ENCODE results near the gene TCEA3. TPM values are rescaled to one million over a fixed set of nuclear protein-coding genes. Genes with fewer than 3 reads are reported as not detected.
A peak's percentile ranks its signal among the peaks of the same experiment; 100 is the strongest.

TCEA3 gene
- total RNA-seq, 4 donors from 2014 or later: 16.7 to 24.1 (median 20.9) TPM

DNA sequence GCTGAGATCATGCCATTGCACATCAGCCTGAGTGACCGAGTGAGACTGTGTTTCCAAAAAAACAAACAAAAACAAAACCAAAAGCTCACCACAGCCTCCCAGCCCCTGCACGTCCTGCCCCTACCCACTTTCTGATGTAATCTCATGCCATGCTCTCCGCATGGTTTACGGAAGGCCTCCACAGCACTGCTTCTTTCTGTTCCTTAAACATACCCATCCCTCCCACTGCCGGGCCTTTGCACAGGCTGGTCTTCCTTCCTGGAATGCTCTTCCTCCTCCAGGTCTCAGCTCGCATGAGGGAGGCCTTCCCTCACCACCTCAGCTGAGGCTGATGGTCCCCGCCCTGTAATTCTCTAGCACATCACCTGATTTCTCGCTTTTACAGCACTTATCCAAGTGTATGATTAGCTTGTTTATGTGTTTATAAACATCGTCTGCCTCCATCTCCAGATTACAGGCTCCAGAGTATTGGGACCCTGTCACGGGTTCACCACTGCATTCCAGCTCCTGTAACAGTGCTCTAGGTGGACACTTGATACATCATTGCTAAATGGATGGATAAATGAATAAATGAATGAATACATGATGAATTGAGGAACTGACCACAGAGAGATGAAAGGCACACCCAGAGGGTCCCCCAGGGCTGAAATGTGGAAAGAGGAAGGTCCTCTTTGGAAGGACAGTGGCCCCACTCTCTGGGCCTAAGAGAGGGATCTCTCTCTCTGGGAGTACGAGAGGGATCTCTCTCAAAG lies 22.1 kb downstream of the TCEA3 start:
- Histone ChIP-seq H3K36me3 (peaks cover 0 to 34% (median 0%) of the 10 kb centered on the region in 4 donors), H3K27me3 (no peaks in the 10 kb centered on the region), H3K9me3 (no peaks in the 10 kb centered on the region), H3K27ac (replicated peaks in 1 of 4) (peak overlapping the region; percentile 30 to 75 (median 66)), H3K4me3 (no peak overlapping the region), H3K4me1 (peaks cover 31 to 49% (median 42%) of the 10 kb centered on the region in 4 donors)
- DNase-seq (ENCODE audit: extremely low spot score): no peak
- intact Hi-C loops (cut with DNase I): loop anchor here (5.0 kb wide), 1 partner anchor 35 kb away; the partner anchor contains the start of gene ZNF436
- WGBS: 68% methylated on average over 11 of the region's 11 CpGs
- TF ChIP-seq, protein P1, sequence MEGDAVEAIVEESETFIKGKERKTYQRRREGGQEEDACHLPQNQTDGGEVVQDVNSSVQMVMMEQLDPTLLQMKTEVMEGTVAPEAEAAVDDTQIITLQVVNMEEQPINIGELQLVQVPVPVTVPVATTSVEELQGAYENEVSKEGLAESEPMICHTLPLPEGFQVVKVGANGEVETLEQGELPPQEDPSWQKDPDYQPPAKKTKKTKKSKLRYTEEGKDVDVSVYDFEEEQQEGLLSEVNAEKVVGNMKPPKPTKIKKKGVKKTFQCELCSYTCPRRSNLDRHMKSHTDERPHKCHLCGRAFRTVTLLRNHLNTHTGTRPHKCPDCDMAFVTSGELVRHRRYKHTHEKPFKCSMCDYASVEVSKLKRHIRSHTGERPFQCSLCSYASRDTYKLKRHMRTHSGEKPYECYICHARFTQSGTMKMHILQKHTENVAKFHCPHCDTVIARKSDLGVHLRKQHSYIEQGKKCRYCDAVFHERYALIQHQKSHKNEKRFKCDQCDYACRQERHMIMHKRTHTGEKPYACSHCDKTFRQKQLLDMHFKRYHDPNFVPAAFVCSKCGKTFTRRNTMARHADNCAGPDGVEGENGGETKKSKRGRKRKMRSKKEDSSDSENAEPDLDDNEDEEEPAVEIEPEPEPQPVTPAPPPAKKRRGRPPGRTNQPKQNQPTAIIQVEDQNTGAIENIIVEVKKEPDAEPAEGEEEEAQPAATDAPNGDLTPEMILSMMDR (IDR thresholded peaks at IDR 0.05): no peak
- TF ChIP-seq POLR2A (IDR thresholded peaks at IDR 0.05; ENCODE audit: low read depth): no peak
- TF ChIP-seq POLR2AphosphoS5 (IDR thresholded peaks at IDR 0.05): no peak
- no peak for TF ChIP-seq EP300 (IDR thresholded peaks at IDR 0.05)

DNA sequence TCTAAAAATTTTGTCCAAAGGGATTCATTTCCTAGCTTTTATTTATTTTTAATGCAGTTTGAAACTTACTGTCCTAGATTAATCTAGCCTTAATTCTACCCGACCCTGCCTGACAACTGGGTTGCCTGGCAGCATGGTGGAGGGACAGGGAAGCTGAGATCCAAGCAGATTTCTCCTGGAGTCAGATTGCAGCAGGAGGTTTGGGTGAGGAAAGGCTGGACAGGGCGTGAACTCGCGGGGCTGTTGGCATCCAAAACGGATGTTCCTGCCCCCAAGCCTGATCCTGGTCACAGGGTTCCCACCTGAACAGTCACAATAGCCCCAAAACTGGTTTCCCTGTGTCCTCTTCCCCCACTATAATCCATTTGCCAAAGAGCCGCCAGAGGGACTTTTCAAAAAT lies 23.2 kb downstream of the TCEA3 start:
- Histone ChIP-seq H3K9me3 (no peaks in the 10 kb centered on the region), H3K27ac (replicated peaks in 1 of 4) (peak overlapping the region in 3 of 4 donors; percentile 6 to 75 (median 49)), H3K27me3 (no peaks in the 10 kb centered on the region), H3K4me3 (no peak overlapping the region), H3K36me3 (peaks cover 0 to 41% (median 0%) of the 10 kb centered on the region in 4 donors), H3K4me1 (peaks cover 31 to 49% (median 42%) of the 10 kb centered on the region in 4 donors)
- intact Hi-C loops (cut with DNase I): loop anchor here (5.0 kb wide), 1 partner anchor 34 kb away; the partner anchor contains the start of gene ZNF436
- no peak for DNase-seq (ENCODE audit: extremely low spot score)
- TF ChIP-seq POLR2AphosphoS5 (IDR thresholded peaks at IDR 0.05) (no peak), EP300 (IDR thresholded peaks at IDR 0.05) (no peak), POLR2A (IDR thresholded peaks at IDR 0.05; ENCODE audit: low read depth) (no peak)
- TF ChIP-seq, protein P1 (IDR thresholded peaks at IDR 0.05): no peak
- WGBS: 78% methylated on average over 6 of the region's 6 CpGs

DNA sequence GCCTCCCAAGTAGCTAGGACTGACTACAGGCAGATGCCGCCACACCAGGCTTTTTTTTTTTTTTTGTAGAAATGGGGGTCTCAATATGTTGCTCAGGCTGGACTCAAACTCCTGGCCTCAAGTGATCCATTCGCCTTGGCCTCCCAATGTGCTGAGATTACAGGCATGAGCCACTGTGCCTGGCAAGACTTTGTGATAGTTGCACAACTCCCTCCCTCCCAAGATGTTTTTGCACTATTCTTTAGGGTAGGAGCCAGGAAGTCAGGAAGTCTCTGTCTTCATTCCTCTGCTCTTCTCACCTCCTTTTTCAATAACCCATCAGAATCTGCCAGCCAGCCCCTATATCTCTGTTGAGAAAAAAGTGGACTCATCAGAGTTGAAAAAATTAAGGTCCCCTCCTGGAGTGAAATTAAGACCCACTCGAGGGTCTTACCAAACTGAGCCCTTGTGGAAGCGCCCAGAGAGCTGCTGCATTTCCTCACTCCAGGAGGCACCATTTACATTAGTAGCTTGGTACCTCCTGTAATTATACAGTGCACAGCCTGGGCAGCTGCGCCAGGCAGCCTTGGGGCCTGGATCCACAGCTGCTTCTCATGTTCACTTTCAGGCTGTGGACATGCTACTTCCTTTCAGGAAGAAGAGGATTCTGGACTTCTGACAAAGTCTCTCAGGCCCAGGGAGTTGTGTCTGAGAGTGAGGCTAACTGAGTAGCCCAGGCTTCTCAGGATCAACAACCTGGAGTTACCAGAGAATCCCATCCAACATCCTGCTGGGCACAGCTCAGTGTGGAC lies 24.0 kb downstream of the TCEA3 start:
- intact Hi-C loops (cut with DNase I): loop anchor here (5.0 kb wide), 1 partner anchor 33 kb away; the partner anchor contains the start of gene ZNF436
- H3K27ac ChIP-seq (replicated peaks in 1 of 4): peak overlapping the region in 3 of 4 donors; percentile 6 to 75 (median 49)
- H3K4me1 ChIP-seq: peaks cover 33 to 52% (median 44%) of the 10 kb centered on the region in 4 donors
- TF ChIP-seq EP300 (IDR thresholded peaks at IDR 0.05) (no peak), POLR2AphosphoS5 (IDR thresholded peaks at IDR 0.05) (peak; percentile 20 to 48)
- no peak for DNase-seq (ENCODE audit: extremely low spot score)
- no peaks in the 10 kb centered on the region for H3K9me3 ChIP-seq
- H3K4me3 ChIP-seq: no peak overlapping the region
- 87% methylated on average over 5 of the region's 5 CpGs for WGBS
- no peaks in the 10 kb centered on the region for H3K27me3 ChIP-seq
- peaks cover 0 to 38% (median 0%) of the 10 kb centered on the region in 4 donors for H3K36me3 ChIP-seq

DNA sequence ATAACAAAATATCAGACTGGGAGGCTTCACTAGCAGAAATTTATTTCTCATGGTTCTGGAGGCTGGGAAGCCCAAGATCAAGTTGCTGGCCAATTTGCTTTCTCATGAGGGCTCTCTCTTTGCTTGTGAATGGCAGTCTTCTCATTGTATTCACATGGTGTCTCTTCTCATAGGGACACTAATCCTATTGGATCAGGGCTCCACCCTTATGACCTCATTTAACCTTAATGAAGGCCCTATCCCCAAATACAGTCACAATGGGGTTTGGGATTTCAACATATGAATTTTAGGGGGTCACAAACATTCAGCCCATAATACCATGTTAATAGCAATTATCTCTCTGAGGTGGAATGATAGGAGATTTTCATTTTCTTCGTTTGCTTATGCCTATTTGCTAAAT lies 25.3 kb downstream of the TCEA3 start:
- intact Hi-C loops (cut with DNase I): no loop called here
- 91% methylated on average over 1 of the region's 1 CpG for WGBS
- Histone ChIP-seq H3K36me3 (peaks cover 0 to 34% (median 0%) of the 10 kb centered on the region in 4 donors), H3K4me1 (peaks cover 42 to 55% (median 50%) of the 10 kb centered on the region in 4 donors), H3K27ac (replicated peaks in 1 of 4) (no peak overlapping the region), H3K4me3 (no peak overlapping the region), H3K9me3 (no peaks in the 10 kb centered on the region), H3K27me3 (no peaks in the 10 kb centered on the region)
- no peak for DNase-seq (ENCODE audit: extremely low spot score)
- TF ChIP-seq POLR2A (IDR thresholded peaks at IDR 0.05; ENCODE audit: low read depth) (no peak), EP300 (IDR thresholded peaks at IDR 0.05) (no peak), POLR2AphosphoS5 (IDR thresholded peaks at IDR 0.05) (no peak)
- TF ChIP-seq, protein P1 (IDR thresholded peaks at IDR 0.05): no peak

DNA sequence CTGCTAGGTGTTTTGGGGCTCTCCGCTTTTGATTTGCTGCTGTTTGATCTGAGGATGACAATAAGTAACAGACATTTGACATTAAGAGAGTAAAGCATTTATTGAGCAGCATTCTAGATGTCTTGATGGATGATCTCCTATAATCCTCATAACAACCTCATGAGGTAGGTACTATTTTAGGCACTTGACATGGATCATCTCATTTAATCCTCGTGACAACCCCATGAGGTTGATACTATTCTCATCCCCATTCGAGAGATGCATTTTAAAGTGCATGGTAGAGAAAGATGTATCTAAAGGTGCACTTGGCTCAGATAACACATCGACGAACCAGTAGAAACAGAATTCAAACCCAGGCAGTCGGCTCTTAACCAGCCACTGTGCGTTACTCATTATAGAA lies 26.6 kb downstream of the TCEA3 start:
- no peaks in the 10 kb centered on the region for H3K27me3 ChIP-seq
- 83% methylated on average over 7 of the region's 7 CpGs for WGBS
- TF ChIP-seq, protein P1 (IDR thresholded peaks at IDR 0.05): no peak
- TF ChIP-seq POLR2A (IDR thresholded peaks at IDR 0.05; ENCODE audit: low read depth) (no peak), POLR2AphosphoS5 (IDR thresholded peaks at IDR 0.05) (no peak), EP300 (IDR thresholded peaks at IDR 0.05) (no peak)
- no peak for DNase-seq (ENCODE audit: extremely low spot score)
- H3K36me3 ChIP-seq: peaks cover 0 to 41% (median 0%) of the 10 kb centered on the region in 4 donors
- H3K4me1 ChIP-seq: peaks cover 39 to 53% (median 48%) of the 10 kb centered on the region in 4 donors
- H3K27ac ChIP-seq (replicated peaks in 1 of 4): peak overlapping the region in 1 of 4 donors; percentile 8
- intact Hi-C loops (cut with DNase I): no loop called here
- H3K9me3 ChIP-seq: no peaks in the 10 kb centered on the region
- H3K4me3 ChIP-seq: no peak overlapping the region

Measured in esophagus muscularis mucosa (tissue), 4 donors.